DOHH2 (cell line): ENCODE measurements around the gene NEU3.

Source experiments
- EZH2phosphoT487 ChIP-seq: fragments of 200-600 bp; sonication (generic); IDR thresholded peaks from 2 replicates; pipeline ENCODE4 v1.6.1; 2017; ENCODE audit warnings: borderline replicate concordance, mild to moderate bottlenecking, antibody characterized with exemption, low read length, moderate library complexity, mixed read lengths
- TF ChIP-seq, protein P1 (sequence below): fragments of 200-600 bp; sonication (generic); IDR thresholded peaks from one replicate; pipeline ENCODE4 v1.5.1; 2014; ENCODE audit warnings: antibody characterized with exemption, mild to moderate bottlenecking, low read depth, low read length; ENCODE audit not compliant: poor library complexity, severe bottlenecking

DNA sequence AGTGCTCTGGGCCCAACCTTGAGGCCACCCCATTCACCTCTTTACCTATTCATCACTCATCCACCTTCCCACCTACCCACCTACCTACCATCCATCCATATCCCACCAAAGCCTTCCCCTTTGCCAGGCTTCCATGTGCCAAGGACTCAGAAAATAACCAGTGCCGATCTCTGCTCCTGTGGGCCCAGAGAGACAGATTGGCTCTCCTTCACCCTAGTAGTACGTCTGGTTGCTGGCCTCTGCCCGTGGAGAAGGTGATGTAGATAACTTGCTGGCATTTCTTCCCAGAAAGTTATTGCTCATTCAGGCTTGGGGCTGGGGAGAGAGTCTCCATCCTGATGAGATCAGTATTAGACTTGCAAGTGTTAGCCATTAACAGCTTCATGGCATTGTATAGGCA, 45.2 kb downstream of the NEU3 start:
- TF ChIP-seq, protein P1, sequence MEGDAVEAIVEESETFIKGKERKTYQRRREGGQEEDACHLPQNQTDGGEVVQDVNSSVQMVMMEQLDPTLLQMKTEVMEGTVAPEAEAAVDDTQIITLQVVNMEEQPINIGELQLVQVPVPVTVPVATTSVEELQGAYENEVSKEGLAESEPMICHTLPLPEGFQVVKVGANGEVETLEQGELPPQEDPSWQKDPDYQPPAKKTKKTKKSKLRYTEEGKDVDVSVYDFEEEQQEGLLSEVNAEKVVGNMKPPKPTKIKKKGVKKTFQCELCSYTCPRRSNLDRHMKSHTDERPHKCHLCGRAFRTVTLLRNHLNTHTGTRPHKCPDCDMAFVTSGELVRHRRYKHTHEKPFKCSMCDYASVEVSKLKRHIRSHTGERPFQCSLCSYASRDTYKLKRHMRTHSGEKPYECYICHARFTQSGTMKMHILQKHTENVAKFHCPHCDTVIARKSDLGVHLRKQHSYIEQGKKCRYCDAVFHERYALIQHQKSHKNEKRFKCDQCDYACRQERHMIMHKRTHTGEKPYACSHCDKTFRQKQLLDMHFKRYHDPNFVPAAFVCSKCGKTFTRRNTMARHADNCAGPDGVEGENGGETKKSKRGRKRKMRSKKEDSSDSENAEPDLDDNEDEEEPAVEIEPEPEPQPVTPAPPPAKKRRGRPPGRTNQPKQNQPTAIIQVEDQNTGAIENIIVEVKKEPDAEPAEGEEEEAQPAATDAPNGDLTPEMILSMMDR = no peak
- no peak for TF ChIP-seq EZH2phosphoT487
